Peyer's patch (tissue), 4 donors: ENCODE results near the gene SESN2.

Experiments used
- CTCF ChIP-seq, 6 experiments: fragments of 450-650 bp in 4 of 6; fragments of 200-600 bp in 2 of 6; sonication (generic) in 1 of 6; IDR thresholded peaks; one replicate each; pipeline ENCODE4 v1.5.1; 2017 to 2019; ENCODE audit warnings: antibody characterized with exemption in 6 of 6, mild to moderate bottlenecking in 3 of 6, moderate library complexity in 1 of 6
- POLR2A ChIP-seq, 2 donors: fragments of 450-650 bp; IDR thresholded peaks; one replicate each; pipeline ENCODE4 v1.5.1; 2017; ENCODE audit warnings: antibody characterized with exemption in 2 of 2, mild to moderate bottlenecking in 2 of 2, moderate library complexity in 2 of 2

DNA sequence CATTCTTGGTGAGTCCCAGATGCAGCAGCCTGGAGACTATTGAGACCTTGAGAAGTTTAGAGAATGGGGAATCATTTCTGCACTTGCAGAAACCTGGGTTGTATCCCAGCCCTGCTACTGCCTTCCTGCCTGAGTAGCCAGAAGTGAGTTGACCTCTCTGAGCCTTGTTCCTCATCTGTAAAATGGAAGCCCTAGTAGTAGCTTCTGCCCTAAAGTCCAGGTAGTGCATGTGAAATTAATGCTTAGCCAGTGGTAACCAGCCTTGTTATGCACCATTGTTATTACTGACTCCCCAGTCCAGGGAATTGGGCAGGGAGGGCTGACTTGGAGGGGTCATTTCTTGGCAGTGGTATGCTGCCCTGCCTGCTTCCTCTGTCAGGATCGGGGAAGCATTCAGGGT, 5.6 kb downstream of the SESN2 start:
- TF ChIP-seq CTCF (IDR thresholded peaks at IDR 0.05) (no peak), POLR2A (IDR thresholded peaks at IDR 0.05) (no peak)
